DMS114 treated with DMSO at 0.1 percent for 48 hours (cell line): Measurements from ENCODE around the gene HERC2.
"Not testable (repeated sequence)": the region's sequence is repeated elsewhere in the genome, so short reads cannot be mapped to it uniquely, and the experiment has no call there.

Experiments used
- DNase-seq: peaks from one replicate; lab custom pipeline; 2025; ENCODE audit not compliant: unreplicated experiment; lab: John Stamatoyannopoulos, UW

HERC2 gene

DNA sequence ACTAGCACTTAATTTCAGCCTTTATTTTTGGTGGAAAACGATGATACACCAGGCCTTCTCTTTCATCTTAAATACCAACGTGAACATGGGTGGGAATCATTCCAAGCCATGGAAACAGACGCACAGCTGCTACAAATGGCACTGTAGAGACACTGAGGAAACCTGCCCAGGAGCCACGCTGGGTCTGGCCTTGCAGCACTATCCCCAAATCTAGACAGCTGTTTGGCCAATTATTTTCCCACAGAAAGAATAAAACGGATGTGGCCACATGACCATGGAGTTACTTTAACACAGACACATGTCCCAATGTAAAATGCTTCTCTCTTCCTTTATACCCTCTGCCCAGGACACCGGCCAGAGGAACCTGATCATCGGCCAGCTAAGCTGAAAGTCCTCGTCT, 139.2 kb downstream of the HERC2 start:
- no peak for DNase-seq

DNA sequence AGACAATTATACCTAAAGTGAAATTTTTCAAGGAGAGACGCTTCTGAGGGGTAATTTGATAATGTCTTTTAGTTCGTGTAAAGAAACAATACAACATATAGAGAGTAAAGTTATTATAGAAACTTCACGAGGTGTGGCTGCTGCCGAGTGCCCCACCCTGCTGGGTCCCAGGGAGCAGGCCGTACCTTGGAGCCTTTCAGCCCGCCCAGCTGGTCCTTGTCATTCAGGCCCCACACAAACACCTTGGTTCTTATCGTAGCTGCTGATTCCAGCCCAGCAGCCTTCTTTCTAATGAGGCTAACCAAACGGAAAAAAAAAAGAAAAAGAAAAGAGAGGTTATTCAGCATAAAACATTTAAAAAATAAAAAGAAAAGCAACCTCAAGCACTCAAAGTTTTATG, 139.8 kb downstream of the HERC2 start:
- no peak for DNase-seq

DNA sequence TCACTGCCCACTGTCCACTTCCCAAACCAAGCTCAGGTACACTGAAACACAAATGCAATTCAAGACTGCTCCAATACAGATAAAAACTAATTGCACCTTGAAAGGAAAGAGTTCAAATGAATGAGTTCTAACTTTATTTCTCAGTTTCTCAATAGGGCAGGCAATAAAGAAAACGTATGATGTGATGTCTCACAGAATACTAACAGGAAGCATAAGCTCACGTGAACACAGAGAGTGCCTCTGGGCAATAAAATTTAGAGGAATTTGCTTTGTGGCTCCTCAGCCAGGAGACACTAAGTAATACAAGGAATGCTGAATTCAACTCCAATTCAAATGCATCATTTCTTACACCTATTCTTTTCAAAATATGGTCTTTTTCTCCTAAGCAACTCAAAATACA, 140.6 kb downstream of the HERC2 start:
- DNase-seq: no peak

DNA sequence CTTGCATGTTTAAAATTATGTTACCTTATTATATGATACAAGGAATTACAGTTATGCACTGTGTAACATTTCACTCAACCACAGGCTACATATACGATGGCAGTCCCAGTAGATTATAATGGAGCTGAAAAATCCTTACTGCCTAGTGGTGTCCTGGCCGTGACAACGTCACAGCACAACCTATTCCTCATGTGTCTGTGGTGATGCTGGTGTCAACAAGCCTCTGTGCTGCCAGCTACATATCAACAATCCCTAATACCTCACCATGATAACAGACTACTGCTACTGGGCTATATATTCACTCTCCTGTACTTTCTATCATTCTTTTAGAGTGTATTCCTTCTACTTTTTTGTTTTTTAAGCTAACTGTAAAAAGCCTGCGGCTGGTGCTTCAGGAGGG, 142.7 kb downstream of the HERC2 start:
- DNase-seq: no peak

DNA sequence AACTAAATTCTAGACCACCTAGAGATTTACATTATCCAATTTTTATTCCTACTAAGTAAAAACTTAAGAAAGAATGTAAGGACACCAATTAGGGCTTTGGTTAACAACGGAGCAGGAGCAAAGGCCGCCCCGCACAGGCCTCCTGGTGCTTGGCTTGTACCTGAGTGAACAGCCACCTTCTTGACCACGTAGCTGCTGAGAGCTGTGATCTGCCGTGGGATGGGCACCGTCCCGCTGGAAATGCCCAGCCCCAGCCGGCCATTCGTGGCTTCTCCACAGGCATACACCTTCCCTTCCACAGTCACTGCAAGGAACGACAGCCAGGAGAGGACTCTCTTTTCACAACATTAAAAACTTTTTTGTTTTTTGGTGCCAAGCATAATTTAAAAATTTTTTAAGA, 143.3 kb downstream of the HERC2 start:
- no peak for DNase-seq

DNA sequence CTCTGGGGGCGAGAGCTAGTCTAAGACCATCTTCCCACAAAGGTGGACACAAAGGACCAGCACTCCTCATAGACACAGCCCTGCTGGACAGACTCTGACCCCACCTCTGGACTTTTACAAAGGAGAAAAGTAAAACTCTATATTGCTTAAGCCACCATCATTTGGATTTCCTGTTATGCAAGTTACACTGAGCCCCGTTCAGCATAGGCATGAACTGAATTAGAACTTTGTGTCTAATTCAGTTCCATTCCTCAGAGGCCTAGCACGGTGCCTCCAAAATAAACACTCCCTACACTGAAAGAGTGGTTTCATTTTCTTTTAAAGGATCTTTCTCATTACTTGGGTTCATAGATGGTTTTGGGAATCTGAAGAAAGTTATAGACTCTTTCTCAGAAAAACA, 143.7 kb downstream of the HERC2 start:
- DNase-seq: no peak

DNA sequence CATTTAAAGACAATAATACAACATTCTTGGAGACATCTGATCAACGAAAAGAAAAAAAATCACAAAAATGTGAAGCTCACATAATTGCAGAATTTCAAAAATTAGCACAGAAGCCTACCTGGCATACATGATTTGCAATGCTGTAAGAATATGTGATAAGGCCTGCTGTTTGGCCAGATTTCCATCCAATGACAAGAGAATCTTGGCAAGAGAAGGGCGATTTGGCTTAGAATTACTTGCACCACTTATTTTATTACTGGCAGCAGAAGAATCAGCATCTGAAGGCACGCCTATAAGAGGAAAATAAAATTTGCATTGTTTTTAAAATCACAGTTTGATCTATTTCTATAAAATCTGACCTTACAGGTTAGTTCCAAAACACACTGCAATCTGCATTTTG, 152.6 kb downstream of the HERC2 start:
- no peak for DNase-seq

DNA sequence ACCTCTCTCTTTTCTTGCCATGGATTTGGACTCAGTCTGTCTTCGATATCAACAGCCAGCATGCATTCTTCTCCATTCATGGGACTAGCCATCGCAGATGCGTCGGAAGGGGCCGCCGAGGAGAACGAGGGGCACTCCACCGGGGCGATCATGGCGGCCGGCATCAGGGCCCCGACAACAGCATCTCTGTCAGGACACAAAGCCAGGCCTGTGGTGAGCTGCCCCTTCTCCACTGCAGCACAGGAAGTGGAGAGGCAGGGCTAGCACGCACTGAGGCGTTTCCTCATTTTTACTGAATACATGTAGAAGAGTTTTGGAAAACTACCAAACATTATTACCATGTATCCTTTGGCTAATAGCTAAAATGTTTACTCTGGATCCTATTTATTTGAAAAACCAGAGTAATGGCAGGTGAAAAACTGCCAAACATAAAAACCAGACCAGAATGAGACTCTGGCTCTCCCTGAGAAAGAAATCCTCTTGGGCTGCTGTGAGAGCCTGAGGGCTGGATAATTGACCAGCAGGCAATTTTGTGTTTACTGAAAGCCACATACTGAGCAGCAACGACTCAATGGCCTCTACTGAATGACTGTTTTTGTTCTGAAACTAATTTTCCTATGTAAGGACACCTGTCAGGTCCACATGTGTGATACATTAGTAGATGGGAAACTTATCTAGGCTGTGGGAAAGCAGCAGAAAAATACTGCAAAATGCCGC, 153.4 kb downstream of the HERC2 start:
- not testable (repeated sequence) for DNase-seq

DNA sequence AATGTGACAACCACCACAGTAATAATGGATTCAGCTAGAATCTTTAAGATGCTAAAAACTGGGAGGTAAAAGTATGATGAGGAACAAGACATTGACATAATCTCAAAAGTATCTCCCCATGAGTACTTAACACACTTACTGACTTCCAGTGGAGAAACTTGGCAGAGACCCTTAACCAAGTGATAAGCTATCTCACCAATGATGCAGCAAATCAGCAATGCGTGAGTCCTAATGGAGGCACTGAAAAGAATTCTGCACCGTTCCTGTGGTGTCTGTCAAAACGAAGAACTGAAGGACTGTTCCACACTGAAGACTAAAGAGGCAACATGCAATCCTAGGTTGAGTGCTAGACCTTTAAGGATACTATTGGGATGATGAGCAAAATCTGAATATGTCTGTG, 154.9 kb downstream of the HERC2 start:
- DNase-seq: no peak

DNA sequence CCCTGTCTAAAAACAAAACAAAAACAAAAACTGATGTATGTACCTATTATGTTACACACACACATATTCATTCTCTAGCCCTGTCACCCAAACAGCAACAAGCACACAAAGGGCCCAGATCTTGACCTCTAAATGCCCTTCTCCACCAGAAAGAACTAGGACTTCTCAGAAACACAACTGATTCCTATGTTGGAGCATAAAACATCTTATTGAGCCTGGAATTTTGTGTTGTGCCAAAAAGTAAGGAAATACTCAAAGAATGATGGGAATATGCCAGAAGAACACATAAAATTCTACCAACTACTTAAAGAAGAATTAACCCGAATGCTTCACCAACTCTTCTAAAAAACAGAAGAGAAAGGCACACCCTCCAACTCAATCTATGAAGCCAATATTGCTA, 156.2 kb downstream of the HERC2 start:
- no peak for DNase-seq

DNA sequence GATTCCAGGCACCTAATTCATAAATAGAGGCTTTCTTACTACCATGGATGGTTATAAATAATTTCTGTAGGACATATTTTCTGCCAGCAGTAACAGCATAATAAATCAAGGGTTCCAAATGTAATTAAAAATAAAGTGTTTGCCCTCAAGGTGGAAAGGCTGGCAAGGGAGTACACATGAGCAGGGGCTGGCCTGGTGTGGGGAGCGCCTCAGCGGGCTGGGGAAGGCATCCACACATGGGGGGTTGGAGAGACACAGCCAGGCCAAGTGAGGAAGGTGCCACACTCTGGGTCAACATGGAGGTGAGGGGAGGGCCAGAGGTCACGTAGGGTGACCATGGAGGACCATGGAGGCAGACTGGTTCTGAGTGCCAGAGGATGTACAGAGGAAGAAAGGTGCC, 157.1 kb downstream of the HERC2 start:
- no peak for DNase-seq

DNA sequence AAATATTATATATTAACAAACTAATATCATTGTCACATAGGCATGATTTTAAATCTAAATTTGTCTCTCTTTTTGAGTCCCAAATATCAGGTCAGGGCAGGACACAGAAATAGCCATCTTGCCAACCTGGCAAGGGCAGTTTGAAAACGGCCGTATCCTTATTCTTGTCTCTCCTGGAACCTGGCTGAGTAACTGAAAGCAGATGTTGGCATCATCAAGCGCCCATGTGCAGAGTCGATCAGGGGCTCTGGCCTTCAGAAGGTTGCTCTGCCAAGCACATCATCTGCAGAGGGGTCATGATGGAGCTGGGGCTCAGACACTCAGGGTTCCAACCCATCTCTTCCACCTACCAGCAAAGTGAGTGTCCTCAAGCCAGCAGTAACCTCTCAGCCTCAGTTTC, 167.7 kb downstream of the HERC2 start:
- no peak for DNase-seq

DNA sequence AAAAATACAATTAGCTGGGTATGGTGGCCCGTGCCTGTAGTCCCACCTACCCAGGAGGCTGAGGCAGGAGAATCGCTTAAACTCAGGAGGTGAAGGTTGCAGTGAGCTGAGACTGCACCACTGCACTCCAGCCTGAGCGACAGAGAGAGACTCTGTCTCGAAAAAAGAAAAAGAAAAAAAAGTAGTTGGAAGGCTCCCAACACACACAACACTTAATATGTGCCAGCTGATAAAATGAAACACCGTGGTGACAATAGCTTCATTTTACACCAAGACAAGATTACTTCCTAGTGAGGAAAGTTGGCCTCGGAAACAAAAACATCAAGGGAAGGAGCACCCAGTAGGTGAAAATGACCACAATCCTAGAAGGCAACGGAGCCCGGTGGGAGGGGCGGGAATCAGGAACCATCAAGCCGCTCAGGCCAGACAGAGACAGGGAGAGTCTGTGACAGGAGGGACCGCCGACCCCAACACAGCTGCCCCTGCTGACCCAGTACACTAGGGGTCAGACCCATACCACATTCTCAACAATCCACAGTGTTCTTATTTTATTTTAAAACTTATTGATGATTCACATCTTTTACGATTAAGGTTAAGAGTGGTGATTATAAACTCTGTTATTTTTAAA, 168.4 kb downstream of the HERC2 start:
- DNase-seq: no peak

DNA sequence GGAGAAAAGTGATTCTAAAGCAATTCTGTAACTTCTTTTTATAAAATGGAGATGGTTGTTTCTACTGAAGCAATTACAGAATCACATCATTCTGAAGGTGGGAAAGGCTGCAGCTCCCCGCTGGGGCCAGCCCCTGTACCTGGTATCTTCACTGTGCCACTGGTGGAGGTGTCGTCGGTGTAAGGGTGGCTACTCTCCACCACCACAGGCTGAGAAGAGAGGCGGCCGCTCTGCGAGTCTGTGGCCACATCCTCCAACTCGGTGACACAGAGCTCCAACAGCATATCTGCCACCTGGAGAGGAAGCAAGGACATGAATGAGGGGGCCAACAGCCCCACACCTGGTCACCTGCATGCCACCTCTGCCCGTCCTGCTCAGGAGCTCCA, 169.4 kb downstream of the HERC2 start:
- DNase-seq: not testable (repeated sequence)

DNA sequence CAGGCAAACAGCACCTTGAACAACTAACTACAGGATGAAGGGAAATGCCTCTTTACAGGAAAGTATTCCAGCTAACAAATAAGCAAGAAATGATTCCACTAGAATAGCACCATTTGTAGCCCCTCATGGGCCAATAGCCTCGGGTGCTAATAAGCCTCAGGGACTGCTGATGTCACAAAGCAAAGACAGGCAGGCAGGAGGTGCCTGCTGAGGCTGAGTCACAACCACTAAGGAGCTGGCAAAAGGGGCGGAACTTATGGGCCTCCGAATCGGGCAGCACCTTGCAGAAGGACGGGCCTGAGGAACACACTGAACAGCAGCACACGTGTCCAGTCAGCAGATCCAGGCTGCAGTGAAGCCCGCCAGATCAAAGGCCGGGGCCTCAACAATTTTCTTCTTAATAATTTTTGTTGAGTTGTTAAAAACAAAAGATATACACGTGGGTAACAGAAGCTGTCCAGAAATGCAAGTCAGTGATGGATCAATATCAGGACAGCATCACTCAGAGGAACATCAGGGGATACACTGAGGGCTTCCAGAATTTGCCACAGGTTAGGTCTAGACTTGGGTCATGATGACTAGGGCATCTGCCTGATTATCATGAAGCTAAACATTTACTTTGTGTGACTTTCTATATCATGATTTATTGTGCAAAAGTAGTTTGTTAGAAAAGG, 170.0 kb downstream of the HERC2 start:
- not testable (repeated sequence) for DNase-seq

DNA sequence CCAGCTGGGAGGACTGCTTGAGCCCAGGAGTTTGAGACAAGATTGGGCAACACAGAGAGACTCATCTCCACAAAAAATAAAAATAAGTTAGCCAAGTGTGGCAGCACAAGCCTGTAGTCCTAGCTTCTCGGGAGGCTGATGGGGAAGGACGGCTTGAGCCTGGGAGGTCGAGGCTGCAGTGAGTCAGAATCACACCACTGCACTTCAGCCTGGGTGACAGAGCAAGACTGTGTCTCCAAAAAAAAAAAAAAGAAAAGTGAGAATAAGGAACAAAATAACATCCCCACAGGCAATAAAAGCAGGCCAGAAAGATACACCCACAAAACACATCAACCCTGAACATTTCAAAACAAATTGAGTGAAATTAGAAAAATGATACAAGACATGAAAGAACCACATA, 174.2 kb downstream of the HERC2 start:
- no peak for DNase-seq

DNA sequence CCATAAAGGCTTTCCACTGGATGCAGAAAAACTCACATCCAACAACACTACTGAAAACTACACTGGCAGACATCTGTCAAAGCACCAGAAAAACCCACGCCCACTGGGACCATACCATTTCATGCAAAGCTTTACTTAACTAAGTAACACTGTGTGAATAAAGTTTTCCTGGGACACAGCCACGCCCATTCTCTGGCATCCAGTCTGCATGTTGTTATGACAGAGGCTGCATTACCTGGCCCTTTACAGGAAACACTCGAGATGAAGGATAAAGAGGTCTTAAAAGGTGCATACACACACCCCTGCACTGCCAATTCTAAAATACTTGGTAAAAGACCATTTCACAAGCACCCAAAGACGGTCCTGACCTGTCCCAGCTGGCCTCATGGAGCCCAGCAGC, 176.6 kb downstream of the HERC2 start:
- DNase-seq: not testable (repeated sequence)

DNA sequence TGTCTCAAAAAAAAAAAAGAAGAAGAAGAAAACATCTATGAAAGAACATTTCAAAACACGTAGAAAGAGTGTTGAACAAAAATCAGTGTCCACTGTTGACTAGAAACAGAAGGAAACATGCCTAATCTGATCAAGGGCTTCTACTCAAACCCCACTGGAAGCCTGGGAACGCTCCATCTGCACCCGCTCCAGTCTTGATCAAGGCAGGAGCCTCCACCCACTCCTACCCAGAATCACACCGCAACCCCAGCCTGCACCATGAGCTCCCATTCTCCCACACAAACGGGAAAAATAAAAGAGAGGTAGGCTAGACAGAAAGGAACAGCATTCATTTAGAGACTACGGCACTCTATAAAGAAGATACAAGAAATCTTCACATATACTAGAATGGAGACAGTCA, 181.9 kb downstream of the HERC2 start:
- DNase-seq: no peak

DNA sequence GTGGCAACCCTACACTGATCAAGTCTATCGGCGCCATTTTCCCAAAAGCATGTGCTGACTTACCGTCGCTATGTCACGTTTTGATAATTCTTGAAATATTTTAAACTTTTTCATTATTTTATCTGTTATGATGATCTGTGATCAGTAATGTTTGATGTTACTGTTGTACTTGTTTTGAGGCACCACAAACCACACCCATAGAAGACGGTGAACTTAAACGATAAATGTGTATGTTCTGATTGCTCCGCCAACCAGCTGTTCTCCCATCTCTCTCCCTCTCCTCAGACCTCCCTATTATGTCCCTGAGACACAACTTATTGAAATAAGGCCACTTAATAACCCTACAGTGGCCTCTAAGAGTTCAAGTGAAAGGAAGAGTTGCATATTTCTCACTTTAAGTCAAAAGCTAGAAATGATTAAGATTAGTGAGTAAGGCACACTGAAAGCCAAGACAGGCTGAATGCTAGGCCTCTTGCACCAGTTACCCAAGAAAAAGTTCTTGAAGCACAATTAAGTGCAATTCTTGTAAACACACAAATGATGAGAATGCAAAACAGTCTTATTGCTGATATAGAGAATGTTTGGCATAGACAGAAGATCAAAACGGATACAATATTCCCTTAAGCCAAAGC, 184.5 kb downstream of the HERC2 start:
- not testable (repeated sequence) for DNase-seq

DNA sequence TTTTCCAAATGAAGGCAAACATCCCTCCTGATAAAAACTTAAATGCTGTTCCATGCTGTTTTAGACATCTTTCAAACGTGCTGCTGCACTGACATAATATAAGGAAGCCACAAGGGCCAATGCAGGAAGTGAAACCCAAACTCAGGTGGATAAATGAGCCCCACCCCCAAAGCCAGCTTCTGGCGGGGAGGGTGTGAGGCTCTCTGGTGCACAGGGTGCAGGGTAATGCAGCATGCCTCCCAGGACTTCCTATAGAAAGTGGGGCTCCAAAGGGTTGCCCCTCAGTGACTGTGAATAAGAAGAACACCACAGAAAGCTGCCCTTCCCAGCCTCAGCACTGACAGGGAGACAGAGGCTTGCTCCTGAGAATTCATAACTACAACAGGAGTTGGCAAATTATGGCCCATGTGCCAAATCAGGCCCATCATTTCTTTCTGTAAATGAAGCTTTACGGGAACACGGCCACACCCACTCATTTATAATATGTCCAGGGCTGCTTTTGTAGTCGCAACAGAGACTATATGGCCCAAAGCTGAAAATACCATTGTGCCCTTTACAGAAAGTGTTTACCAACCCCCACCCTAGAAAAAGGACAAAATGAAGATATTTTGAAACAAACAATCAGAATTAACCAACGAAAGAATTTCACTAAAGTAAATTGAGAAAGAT, 185.6 kb downstream of the HERC2 start:
- not testable (repeated sequence) for DNase-seq

DNA sequence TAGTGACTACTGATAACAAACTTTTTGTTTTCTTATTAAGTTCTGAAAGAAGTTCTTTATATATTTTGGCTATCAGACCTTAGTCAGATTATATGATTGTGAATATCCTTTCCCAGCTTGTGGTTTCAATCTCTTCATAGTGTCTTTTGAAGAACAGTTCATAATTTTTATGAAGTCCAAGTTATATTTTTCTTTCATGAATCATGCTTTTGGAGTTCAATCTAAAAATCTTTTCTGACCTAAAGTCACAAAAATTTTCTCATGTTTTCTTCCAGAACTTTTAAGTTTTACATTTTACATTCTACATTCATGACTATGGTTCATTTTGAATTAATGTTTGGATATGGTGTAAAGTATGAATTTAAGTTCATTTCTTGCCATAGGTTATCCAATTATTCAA, 188.7 kb downstream of the HERC2 start:
- DNase-seq: no peak
